GM20431 (cell line): ENCODE measurements around the gene ATP5PO.

Source experiments
- in situ Hi-C: fragments of 300-500 bp; cut with MseI, MboI; formaldehyde crosslinking; loops from one replicate; pipeline ENCODE4 v1.15.0; 2020; ENCODE audit warnings: low sequenced_read_pairs; ENCODE audit not compliant: unreplicated experiment

Gene ATP5PO, protein sequence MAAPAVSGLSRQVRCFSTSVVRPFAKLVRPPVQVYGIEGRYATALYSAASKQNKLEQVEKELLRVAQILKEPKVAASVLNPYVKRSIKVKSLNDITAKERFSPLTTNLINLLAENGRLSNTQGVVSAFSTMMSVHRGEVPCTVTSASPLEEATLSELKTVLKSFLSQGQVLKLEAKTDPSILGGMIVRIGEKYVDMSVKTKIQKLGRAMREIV

DNA sequence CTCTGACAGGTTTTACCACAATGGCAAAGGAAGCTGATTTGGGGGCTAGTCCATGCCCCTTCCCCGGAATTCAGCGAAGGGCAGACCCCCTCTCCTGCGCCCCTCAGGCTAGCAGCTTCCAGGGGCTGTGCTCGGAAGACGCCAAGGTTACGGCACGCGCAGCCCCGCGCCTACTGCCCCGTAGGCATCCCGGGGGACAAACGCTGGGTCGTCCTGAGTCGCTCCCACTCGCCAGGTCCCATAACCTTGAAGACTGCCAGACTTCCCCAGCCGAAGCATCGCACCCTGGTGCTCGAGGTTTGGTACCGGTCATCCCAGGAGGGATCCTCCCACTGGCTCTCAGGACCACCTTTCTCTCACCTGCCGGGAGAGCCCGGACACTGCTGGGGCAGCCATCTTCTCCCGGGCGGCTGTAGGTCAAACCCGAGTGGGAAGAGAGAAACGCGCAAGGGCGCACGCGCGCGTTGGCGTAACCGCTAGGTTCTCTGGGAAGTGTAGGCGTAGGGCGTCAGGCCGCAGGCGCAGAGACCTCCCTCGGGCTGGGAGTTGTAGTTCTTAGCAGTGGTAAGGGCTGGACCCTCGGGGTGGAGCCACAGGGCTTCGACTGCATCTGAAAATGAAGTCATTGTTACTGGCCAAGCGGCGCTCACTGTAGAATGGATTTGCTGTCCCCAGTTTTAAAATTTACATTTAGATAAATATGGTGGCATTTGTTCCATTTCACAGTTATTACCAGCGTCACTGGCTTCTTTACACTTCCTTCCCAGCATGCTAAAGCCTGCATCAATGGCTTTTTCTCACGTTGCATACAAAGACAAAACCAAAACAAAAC, at the start of gene ATP5PO:
TSS of gene ATP5PO (minus strand) at position 437 of the 832 bp plus-strand sequence. CDS start at position 396, 41 bp downstream.
- in situ Hi-C loops, result no loop called here

DNA sequence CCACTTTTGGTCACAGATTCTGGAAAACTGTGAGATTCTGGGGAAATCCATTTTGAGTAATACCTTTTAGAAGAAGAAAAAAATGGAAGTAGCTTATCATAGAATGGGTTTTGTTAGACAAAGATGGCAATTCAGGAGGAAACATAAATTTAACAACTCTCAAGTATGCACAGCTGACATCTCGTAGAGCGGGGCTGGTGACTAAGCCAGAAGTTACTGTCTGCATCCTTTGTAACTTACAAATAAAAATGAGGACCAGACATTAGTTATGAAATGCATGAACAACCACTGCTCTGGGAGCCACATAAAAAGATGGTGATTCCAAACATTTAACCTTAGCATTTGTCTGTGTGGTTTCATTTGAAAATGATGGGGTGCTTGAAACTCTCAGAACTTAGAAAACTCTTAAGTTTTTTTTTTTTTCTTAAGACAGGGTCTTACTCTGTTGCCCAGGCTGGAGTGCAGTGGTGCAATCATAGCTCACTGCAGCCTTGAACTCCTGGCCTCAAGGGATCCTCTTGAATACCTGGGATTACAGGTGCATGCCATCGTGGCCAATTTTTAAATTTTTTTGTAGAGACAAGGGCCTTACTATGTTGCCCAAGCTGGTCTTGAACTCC, 49.2 kb upstream of the ATP5PO start:
- in situ Hi-C loops, result no loop called here

DNA sequence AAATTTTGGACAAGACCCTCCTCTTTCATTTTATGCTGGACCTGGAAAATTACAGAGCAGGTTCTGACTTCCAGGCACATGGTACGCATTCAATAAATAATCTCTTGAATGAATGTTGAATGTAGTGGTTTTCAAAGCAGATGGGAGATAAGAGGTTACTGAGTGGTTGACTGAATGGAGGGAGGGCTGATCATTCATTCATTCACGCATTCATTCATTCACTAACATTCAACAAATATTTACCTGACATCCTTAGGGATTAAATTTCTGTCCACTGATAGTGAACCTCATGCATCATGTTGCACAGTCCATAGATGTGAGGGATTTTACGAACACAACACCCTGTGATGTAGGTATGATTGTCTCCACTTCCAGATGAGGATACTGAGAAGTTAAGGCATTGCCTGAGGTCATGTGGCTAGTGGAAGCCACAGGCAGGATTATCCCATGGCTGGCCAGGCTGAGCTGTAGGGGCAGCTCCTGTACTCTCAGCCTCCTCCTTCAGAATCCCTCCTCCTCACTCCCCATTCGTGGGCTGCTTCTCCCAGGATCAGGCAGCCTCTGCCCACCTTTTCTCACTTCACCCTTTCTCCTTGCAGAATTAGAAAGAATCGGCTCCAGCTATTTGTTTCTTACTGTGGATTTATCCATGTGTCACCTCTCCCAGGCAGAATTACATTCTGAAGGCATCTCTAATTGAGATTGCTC, 48.4 kb upstream of the ATP5PO start:
- in situ Hi-C loops, result no loop called here

DNA sequence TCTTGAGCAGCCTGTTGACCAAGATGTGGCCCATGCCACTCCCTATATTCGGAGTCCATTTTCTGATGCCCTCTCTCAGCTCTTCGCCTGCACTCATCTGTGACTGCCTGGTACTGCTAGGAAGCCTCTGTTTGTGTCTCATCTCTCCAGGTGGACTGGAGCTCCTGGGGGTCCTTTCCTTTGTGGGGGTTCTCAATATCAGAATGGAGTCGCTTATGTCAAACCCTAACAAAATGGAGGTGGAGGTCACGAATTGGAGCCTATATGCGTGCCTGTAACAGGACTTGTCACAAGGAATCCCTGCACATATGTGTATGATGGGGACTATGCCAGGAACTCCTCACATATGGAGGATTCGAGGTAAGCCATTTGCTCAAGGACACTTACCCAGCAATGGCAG, 46.7 kb upstream of the ATP5PO start:
- in situ Hi-C loops, result no loop called here

DNA sequence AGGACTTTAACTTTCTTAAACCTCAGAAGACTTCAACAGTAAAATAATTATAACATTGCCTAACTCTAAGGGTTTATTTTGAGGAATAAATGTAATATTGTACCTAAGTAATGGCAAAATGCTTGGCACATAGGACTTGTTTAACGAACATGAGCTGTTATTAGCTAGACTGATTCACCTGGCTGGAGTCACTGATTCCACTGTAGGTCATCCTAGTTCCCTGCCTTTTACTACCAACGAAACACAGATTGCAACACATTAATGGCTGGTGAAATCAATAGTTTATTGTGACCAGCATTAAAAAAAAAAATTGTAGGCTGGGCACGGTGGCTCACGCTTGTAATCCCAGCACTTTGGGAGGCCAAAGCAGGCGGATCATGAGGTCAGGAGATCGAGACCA, 45.5 kb upstream of the ATP5PO start:
- in situ Hi-C loops, result no loop called here

DNA sequence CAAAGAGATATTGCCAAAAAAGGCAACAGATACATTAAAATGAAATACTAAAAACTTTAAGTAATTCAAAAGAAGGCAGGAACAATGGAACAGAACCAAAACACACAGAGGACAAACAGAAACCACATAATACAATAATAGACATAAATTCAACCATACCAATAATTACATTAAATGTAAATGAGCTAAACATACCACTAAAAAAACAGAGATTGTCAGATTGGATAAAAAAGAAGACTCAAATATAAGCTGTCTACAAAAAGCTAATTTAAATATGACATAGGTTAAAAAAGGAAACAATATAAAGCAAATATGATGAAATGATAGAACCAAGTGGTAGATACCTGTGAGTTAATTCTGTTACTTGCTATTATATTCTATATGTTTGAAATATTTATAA, 44.1 kb upstream of the ATP5PO start:
- in situ Hi-C loops, result no loop called here

DNA sequence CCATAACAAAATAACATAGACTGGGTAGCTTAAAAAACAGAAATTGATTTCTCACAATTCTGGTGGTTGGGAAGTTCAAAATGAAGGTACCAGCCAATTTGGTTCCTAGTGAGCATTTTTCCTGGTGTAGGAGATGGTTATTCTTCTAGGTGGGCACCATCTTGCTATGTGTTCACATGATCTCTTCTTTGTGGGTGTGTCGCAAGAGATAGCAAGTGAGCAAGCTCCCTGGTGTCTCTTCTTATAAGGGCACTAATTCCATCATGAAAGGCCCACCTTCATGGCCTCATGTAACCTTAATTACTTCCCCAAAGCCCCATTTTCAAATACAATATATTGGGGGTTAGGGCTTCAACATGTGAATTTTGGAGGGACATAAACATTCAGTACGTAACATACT, 38.8 kb upstream of the ATP5PO start:
- in situ Hi-C loops, result no loop called here

DNA sequence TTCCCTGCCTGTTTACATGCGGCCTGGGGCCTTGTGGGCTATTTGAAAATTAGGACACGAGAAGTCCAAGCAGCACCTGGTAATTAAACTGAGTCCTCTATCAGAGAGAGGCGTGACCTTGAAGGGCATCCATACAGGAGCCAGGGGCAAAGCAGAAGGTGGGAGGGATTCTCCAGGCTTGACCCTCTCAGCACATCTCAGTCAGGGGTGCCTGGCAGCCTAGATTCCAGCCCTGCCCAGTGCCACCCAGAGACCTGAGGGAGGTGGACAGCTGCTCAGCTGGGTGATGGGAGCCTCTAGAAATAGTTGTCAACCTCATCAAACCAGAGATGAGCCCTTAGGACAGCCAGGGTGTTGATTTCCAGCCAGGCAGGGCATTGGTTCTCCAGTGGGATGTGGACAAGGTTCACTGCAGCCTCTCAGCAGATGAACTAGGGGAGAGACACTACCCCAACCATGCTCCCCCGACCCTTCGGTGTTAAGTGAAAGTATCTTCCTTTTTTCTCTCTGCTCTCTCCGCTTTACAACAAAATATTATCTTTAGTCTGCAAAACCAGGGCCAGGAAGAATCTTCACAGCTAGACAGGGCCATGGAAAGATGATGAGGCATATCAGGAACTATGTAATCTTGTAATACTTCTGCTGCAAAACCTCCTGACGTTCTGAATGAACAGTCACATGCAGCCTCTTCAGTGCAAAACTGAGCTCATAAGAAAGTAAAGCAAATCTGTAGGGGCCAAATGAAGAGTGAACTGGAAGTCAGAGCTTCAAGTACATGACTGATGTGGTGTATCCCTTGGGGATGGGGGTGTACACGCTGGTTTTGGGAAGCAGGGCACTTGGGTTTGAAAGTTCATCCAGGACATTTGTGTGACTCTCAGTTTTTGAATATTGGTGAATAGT, 35.9 kb upstream of the ATP5PO start:
- in situ Hi-C loops, result no loop called here

DNA sequence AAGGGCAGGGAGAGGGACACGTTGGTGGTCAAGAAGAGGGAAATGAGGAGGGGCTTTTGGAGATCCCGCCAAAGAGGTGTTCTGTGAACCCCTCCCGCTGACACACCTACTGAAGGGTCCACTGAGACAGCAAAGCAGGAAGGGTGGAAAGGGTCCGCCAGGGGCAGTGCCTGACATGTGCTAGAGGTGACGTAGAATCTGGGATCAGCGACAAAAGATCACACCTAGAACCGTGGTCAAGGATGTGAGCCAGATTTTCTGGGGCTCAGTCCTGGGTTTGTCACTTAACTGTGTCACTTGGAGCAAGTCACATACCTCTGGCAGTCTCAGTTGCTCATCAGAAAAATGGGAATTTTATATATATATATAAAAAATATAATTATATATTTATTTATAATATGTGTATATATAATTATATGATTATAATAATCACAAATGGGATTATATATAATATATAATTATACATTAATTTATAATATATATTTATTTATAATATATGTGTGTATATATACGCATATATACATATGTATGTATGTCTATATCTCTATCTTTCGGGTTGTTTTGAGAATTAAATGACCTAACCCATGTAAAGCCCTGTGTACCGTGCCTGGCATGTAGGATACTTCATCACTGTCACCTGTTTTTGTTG, 35.0 kb upstream of the ATP5PO start:
- in situ Hi-C loops, result no loop called here

DNA sequence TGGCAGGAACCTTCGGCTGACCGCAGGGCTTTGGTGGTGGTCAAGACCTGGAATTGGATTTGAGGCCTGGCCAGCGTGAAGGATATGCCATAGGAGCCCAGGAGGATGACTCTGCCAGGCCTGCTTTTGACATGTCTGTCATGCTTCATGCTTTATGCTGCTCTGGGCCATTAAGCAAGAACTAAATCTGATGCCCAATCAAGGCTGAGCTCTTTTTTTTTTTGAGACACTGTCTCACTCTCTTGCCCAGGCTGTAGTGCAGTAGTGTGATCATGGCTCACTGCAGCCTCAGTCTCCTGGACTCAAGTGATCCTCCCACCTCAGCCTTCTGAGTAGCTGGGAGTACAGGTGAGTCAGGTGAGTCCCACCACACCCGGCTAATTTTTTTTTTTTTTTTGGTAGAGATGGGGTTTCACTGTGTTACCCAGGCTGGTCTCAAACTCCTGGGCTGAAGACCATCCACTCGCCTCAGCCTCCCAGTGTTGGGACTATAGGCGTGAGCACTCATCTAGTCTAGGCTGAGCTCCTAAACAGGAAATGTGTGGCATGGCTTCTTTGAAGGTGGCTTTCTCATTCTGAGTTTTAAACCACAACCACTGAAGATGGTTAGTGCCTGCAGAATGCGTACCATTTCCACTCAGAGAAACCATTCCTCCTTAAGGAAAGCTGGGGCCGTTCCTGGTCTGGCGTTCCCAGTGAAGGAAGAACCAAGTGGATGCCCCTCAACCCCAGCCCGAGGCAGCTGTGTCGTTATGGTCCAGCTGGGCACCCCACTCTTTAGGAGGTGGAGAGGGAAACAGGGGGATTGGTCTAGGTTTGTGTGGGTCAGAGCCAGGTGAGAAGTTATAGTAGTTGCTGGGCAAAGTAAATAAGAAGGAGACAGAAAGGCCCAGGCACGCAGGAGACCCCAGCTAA, 34.2 kb upstream of the ATP5PO start:
- in situ Hi-C loops, result loop anchor here (25.0 kb wide), 1 partner anchor 138 kb away; no protein-coding TSS in a partner anchor

DNA sequence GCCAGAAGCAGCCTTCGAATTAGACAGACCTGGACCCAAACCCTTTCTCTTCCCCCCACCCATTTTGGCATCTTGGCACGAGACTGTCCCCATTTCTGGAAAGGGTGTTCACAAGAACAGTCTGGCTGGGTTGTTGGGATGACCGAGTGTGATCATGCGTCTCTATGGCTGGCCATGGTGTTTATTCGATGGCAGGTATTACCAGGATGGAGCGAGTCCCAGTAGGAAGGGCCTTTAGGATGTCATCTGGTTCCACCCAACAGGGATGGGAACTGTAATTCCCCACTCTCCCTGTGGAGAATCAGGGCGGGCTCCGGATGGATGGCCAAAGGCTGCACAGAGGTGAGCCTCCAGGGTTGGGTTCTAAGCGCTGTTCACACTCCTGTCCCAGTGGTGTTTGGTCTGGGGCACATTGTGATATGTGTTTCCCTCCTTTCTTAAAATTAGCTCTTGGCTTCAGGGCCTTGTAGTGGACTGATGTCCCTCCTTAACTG, 33.4 kb upstream of the ATP5PO start:
- in situ Hi-C loops, result loop anchor here (25.0 kb wide), 1 partner anchor 138 kb away; no protein-coding TSS in a partner anchor

DNA sequence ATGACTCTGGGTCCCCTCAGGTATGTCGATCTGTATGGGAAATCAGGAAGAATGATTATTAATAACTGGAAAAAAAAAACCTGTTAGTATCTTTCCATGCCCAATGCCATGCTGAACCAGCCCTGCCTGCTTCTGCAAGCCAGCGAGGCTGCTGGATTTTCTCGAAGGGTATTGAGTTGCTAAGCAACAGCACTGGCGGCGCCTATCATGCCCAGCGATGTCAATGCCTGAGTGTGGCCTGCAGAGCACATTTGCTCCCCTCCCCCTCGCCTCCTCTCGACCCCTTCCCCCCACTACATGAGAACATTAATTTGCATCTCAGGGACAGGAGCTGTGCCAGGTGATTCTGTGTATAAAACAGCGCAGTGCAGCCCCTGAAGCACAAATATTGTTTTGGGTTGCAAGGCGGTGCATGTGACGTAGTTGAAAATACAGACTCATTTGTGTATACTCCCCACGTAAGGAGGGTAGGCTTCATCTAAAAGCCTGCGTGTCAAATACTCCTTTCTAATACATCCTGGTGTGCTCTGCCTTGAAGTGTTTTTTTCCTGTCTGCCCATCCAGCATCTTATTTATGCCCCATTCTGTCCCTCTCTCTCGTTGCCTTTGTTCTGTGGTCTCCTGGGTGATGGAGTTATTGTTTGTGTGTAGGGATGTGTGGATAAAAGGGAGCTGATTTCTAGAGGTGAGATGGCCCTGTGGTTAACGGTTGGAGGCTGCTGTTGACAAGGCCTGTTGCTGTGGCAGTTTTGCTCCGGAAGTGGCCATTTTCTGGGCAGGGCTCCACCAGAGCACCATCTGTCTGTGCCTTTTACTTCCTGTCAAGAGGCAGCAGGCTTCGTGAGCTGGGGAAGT, 32.7 kb upstream of the ATP5PO start:
- in situ Hi-C loops, result loop anchor here (25.0 kb wide), 1 partner anchor 139 kb away; no protein-coding TSS in a partner anchor

DNA sequence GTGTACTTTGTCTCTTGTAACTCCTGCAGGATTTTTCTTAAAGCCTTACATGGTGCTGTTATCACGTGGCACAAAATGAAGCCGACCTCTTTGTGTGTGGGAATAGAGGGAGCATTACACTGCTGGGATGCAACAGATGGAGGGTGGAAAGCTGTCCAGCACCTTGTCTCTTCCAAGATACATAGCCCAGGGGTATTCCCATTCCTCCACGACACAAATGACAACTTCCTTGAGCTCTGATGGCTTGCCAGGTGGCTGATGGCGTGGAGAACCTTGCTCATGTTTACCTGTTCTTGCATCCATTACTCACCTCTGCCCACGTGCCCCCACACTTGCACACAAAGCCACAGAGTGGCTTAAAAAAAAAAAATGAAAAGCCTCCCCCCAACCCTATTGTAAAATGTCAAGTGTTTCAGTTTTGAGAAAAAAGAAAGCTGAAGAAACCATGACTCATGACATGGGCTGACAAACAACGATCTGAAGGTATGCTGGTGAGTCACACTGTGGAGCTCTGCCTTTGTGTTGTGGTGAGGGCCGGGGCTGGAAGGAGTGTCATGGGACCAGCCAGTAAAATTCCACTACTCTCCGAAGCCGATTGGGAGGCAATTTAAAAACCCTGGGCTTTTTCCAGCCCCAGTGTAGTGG, 32.0 kb upstream of the ATP5PO start:
- in situ Hi-C loops, result loop anchor here (25.0 kb wide), 1 partner anchor 140 kb away; no protein-coding TSS in a partner anchor

DNA sequence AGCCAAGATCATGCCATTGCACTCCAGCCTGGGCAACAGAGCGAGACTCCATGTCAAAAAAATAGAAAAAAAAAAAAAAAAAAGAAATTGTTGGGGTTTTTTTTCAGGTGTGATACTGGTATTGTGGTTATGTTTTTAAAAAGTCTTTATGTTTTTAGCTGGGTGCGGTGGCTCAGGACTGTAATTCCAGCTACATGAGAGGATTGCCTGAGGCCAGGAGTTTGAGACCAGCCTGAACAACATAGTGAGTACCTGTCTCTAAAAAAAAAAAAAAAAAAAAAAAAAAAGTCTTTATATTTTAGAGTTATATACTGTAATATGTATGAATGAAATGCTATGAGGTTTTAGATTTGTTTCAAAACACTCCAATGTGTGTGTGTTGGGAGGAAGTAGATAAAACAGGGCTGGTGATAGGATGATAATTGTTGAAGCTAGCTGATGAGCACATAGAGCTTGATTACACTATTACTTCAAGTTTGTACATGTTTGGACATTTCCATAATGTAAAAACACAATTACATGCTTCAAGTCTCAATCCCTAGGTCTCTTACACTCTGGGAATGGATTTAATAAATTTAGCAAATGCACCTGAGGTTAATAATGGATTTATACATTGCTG, 30.2 kb upstream of the ATP5PO start:
- in situ Hi-C loops, result loop anchor here (25.0 kb wide), 1 partner anchor 142 kb away; no protein-coding TSS in a partner anchor

DNA sequence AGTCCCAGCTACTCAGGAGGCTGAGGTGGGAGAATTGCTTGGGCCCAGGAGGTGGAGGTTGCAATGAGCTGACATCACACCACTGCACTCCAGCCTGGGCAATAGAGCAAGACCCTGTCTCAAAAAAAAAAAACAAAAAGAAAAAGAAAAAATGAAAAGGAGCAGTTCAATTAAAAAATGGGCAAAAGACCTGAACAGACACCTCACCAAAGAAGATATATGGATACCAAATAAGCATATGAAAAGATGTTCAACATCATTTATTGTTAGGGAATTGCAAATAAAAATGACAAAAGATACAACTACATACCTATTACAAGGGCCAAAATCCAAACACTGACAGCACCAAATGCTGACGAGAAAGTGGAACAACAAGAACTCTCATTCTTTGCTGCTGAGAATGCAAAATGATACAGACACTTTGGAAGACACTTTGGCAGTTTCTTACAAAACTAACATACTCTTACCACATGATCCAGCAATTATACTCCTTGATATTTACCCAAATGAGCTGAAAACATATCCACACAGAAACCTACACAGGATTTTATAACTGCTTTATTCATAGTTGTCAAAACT, 28.7 kb upstream of the ATP5PO start:
- in situ Hi-C loops, result loop anchor here (25.0 kb wide), 1 partner anchor 143 kb away; no protein-coding TSS in a partner anchor
